Measurements from ENCODE around the gene CYP46A1.

DNA sequence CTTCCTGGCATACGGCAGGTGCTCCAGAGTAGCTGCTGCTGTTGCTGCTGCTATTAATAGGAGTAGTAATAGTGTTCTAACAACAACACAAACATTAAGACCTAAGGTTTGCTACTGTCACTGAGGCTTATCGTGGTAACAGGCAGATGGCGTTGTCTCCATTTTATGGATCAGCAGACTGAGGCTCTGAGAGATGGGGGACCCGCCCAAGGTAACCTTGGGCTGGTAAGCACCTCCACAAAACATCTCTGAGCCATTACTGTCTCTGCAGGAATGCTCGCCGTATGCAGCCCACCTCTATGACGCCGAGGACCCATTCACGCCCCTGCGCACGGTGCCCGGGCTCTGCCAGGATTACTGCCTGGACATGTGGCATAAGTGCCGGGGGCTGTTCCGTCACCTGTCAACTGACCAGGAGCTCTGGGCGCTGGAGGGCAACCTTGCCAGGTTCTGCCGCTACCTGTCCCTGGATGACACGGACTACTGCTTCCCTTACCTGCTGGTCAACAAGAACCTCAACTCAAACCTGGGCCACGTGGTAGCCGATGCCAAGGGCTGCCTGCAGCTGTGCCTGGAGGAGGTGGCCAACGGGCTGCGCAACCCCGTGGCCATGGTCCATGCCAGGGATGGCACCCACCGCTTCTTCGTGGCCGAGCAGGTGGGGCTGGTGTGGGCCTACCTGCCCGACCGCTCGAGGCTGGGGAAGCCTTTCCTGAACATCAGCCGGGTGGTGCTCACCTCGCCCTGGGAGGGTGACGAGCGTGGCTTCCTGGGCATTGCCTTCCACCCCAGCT, 31.9 kb upstream of the CYP46A1 start:
- TF ChIP-seq, protein P1, sequence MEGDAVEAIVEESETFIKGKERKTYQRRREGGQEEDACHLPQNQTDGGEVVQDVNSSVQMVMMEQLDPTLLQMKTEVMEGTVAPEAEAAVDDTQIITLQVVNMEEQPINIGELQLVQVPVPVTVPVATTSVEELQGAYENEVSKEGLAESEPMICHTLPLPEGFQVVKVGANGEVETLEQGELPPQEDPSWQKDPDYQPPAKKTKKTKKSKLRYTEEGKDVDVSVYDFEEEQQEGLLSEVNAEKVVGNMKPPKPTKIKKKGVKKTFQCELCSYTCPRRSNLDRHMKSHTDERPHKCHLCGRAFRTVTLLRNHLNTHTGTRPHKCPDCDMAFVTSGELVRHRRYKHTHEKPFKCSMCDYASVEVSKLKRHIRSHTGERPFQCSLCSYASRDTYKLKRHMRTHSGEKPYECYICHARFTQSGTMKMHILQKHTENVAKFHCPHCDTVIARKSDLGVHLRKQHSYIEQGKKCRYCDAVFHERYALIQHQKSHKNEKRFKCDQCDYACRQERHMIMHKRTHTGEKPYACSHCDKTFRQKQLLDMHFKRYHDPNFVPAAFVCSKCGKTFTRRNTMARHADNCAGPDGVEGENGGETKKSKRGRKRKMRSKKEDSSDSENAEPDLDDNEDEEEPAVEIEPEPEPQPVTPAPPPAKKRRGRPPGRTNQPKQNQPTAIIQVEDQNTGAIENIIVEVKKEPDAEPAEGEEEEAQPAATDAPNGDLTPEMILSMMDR (conservative IDR thresholded peaks at IDR 0.05 in 1 of 2, IDR thresholded peaks at IDR 0.05 in 1 of 2; ENCODE audit: extremely low read depth in 1 of 2, insufficient read depth in 1 of 2, low read depth in 1 of 2, low read length in 2 of 2), result no peak
- no peak for TF ChIP-seq EZH2 (IDR thresholded peaks at IDR 0.05; ENCODE audit: borderline replicate concordance, low read length)

All from mammary epithelial cell (primary cell).